HPDE6-E6E7 (cell line): ENCODE data around the gene KIF18B.
A peak's percentile ranks its signal among the peaks of the same experiment; 100 is the strongest.

Experiments
- DNase-seq: peaks from one replicate; pipeline ENCODE4 v3.0.0; 2011; ENCODE audit warnings: missing footprints; ENCODE audit errors: extremely low spot score

Gene KIF18B

GRCh38 chr17:44940317-44940716 lies 7.3 kb downstream of the KIF18B start:
- DNase-seq: no peak

DNA sequence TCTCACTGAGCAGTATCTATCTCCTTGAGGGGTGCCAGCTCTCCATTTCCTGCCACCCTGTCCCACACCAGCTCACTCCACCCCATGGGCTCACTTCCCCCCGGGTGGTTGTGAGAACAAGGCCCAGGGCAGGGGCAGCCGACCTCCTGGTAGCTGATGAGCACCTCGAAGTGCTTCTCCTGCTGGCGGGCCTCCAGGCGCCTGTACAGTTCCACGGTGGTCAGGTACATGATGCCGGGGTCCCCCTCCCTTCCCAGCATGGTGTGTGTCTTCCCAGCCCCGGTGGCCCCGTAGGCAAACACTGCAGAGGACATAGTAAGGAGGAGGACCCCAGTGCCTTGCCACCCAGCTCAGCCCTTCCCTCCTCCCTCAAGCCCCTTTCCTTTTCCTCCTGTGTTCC lies 12.5 kb downstream of the KIF18B start:
- no peak for DNase-seq

DNA sequence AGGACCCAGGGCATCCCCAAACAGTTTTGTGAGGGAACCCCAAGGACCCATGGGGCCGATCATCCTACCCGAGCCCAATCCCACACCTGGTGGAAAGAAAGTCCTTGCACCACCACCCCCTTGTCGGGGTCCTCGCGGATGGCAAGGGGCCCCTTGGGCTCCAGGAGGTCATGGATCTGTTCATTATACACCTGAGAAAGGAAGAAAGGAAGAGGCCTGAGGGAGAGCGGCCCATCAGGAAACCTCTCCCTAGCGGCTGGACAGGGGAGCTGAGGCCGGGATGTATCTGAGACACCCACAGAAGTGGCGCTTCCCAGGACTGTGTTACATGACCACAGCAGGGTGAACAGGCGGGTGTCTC lies 12.8 kb downstream of the KIF18B start:
- no peak for DNase-seq

GRCh38 chr17:44933824-44934744 lies 13.5 kb downstream of the KIF18B start:
- no peak for DNase-seq

DNA sequence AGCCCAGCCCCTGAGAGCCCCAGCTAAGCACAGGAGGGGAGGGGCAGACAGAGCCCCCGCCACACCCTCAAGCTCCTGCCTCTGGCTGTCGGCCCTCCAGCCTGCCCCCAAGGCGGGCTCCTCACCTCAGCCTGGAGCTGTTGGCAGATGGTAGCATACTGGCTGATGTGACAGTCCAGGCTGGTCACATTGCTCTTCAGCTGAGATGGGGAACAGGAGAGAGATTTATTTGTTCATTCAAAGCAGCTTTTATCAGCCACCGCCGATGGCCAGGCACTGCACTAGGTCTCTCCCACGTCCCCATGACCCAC lies 14.8 kb downstream of the KIF18B start:
- no peak for DNase-seq

DNA sequence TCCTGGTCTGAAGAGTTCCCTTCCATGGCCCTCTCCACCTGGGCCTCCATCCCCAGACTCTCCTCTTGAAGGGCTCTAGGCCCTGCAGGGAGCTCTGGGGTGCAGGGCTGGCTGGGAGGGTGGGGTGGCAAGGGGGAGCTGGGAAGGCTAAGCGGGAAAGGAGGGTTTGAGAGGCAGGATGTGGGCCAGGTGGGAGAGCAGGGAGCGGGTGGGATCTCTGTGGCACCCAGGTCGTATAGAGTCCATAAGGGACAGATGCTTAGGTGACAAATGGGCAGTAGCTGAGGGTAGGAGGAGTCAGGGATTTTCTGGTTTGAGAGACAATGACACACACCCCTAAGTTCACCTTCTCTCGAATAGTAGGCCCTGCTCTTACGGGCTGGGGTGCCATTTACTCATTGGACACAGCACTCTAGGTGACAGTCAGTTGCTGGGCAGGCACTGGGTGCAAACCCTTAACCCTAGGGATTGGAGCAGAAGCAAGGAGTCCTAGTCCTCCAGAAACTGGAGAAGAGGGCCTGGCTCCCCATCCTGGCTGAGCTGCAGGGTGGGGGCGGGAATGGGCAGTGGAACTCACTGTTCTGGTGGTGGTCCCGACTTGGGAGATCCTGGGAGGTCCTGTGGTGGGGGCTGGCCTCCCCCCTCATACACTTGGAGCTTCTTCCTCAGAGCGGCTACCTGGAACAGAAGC lies 15.3 kb downstream of the KIF18B start:
- no peak for DNase-seq

- no peak for DNase-seq
These were observed 16.2 kb downstream of the KIF18B start for GRCh38 chr17:44931376-44931775.

GRCh38 chr17:44930667-44931066 lies 16.9 kb downstream of the KIF18B start:
- DNase-seq: no peak

GRCh38 chr17:44928950-44929720 lies 18.4 kb downstream of the KIF18B start:
- DNase-seq: no peak

GRCh38 chr17:44928136-44928535 lies 19.4 kb downstream of the KIF18B start:
- DNase-seq: no peak

- DNase-seq: no peak
These were observed 19.9 kb downstream of the KIF18B start for GRCh38 chr17:44927696-44928095.

- DNase-seq: no peak
These were observed 20.6 kb downstream of the KIF18B start for GRCh38 chr17:44926821-44927525.

- no peak for DNase-seq
These were observed 21.6 kb downstream of the KIF18B start for GRCh38 chr17:44925731-44926697.

DNA sequence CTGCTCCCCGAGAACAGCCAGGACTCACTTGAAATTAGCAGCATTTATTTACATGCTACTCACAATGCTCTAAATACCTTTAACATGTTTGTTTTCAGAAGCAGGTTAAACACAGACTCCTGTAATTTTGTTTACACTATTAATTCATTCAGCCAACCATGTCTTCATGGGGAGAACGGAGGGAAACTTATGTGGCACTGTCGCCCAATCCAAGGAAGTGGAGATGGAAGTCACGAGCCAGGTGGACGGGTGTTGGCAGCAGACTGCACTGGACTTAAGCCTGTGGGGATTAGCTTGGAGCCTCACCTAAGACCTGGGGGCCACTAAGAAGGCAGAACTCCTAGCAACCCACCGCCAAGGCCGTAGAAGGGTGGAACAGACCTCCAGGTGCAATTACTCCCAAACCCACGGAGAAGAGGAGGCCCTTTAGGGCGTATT lies 23.4 kb downstream of the KIF18B start:
- DNase-seq: no peak

DNA sequence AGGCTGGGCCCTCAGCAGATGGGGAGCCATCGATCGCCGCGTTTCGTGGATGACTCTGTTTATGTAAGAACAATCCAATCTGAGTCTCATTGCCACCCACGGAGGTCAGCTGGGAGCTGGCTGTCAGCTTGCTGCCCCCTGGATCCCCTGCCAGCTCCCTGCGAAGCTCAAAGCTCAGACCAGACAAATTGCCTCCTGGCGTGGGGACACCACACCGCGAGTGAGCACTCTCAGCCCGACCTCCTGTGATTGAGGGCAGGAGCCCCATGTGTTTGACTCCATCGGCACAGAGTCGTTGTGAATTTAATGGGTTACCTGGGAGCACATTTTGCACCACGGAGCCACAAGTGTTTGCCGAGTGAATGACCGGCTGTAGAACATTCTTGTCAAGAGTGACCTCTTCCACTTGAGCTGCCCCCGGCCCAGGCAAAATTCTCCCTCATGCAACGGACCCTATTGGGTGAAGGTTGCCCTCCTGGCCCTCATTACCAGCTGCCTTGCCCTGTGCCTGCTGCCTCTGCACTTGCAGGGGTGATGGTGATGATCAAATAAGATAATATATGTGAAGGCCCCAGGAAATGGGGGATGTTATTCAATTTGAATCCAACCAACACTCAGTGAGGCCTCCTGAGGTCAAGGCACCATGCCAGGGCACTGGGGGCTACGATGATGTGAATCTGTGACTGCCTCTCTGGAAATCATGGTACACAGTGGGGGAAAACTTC lies 24.7 kb downstream of the KIF18B start:
- DNase-seq: no peak

DNA sequence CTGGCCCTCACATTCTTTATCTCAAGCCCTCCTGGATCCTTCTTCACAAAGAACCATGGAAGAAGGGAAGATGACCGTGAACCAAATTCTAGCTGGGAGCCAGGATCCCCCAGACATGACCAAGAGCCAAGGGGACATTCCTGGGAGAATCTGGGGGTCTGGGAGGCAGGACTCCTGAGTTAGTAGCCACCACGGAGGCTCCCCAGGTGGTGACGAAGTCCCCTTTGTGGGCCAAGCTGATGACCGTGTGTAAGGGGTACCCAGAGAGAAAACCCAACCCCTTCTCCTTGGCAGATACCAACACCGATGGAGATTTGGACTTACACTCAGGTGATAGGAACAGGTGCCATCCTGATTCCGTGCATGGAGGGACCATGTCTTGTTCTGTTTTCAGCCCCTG lies 25.4 kb downstream of the KIF18B start:
- DNase-seq: no peak

GRCh38 chr17:44921122-44921882 lies 26.3 kb downstream of the KIF18B start:
- DNase-seq: no peak

GRCh38 chr17:44920565-44920940 lies 27.0 kb downstream of the KIF18B start:
- DNase-seq: no peak

DNA sequence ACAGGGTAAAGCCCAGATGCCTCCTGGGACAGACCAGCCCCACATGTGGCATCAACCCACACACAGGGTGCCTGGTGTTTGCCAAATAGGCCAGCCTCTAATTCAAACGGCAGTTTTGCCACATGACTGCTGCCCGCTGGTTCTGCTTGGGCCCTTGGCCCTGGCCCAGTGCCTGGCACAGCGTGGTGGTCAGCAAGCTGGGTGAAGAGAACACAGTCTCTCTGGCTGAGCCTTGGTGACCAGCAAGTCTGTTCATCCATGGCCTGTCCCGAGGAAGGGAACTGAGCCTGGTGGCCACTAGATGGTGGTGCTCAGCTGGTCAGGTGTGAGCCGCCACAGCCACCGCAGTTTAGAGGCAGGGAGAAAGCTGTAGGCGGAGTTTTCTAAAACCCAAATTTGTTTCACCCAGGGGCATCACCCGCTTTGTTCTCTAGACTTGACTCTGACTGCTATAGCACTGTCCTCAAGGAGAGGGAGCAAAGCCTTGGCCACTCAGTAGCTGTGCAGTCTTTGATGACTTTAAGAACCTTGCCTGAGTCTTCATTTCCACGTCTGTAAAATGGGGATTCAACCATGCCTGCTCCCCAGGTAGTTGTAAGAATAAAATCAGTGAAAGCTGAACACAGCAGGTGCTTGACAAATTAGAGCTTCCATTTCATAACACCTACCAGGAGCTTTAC lies 27.5 kb downstream of the KIF18B start:
- DNase-seq: peak; percentile 90
